ENCODE measurements around the gene RAB35. TPM values are rescaled to one million over a fixed set of nuclear protein-coding genes. Genes with fewer than 3 reads are reported as not detected.

The RAB35 gene
- total RNA-seq, 1 experiment from 2014 or later: 42.8 TPM

- Histone ChIP-seq H3K27me3 (ENCODE audit: control insufficient read depth, insufficient read depth, low read length) (no peaks in the 10 kb centered on the region), H3K4me3 (ENCODE audit: insufficient read depth, low read depth, low read length) (no peak overlapping the region), H3K36me3 (replicated peaks; ENCODE audit: control insufficient read depth, insufficient read depth, low read length) (peaks cover 4% of the 10 kb centered on the region)
- no peak for DNase-seq
These were observed 5.3 kb upstream of the RAB35 start for GRCh38 chr12:120121766-120122293.

GRCh38 chr12:120121343-120121742 is 4.8 kb upstream of the RAB35 start:
- Histone ChIP-seq H3K36me3 (replicated peaks; ENCODE audit: control insufficient read depth, insufficient read depth, low read length) (peaks cover 2% of the 10 kb centered on the region), H3K27me3 (ENCODE audit: control insufficient read depth, insufficient read depth, low read length) (no peaks in the 10 kb centered on the region), H3K4me3 (ENCODE audit: insufficient read depth, low read depth, low read length) (no peak overlapping the region)
- no peak for DNase-seq

- Histone ChIP-seq H3K36me3 (replicated peaks; ENCODE audit: control insufficient read depth, insufficient read depth, low read length) (peaks cover 2% of the 10 kb centered on the region; the same call in 1 of the 2 replicates), H3K27me3 (ENCODE audit: control insufficient read depth, insufficient read depth, low read length) (no peaks in the 10 kb centered on the region), H3K4me3 (ENCODE audit: insufficient read depth, low read depth, low read length) (no peak overlapping the region)
- no peak for DNase-seq
These were observed 2.9 kb upstream of the RAB35 start for GRCh38 chr12:120119271-120119973.

GRCh38 chr12:120118321-120119061 is 1.9 kb upstream of the RAB35 start:
- peak; percentile 85 for DNase-seq

GRCh38 chr12:120117961-120118320 is 1.4 kb upstream of the RAB35 start:
- H3K4me3 ChIP-seq (ENCODE audit: insufficient read depth, low read depth, low read length): peak overlapping the region; percentile 92
- no peak for DNase-seq
- peaks cover 4% of the 10 kb centered on the region for H3K36me3 ChIP-seq (replicated peaks; ENCODE audit: control insufficient read depth, insufficient read depth, low read length)
- no peaks in the 10 kb centered on the region for H3K27me3 ChIP-seq (ENCODE audit: control insufficient read depth, insufficient read depth, low read length)

More at GRCh38 chr12:120118321-120119061, 1.9 kb upstream of the RAB35 start:
- Histone ChIP-seq H3K4me3 (ENCODE audit: insufficient read depth, low read depth, low read length) (peak overlapping the region; percentile 92), H3K36me3 (replicated peaks; ENCODE audit: control insufficient read depth, insufficient read depth, low read length) (peaks cover 4% of the 10 kb centered on the region), H3K27me3 (ENCODE audit: control insufficient read depth, insufficient read depth, low read length) (no peaks in the 10 kb centered on the region)

GRCh38 chr12:120116792-120117651 is 469 bp upstream of the RAB35 start:
- DNase-seq: peak; percentile 100
- Histone ChIP-seq H3K36me3 (replicated peaks; ENCODE audit: control insufficient read depth, insufficient read depth, low read length) (peaks cover 4% of the 10 kb centered on the region), H3K27me3 (ENCODE audit: control insufficient read depth, insufficient read depth, low read length) (no peaks in the 10 kb centered on the region), H3K4me3 (ENCODE audit: insufficient read depth, low read depth, low read length) (peak overlapping the region; percentile 92)

GRCh38 chr12:120115692-120116440 is 687 bp downstream of the RAB35 start:
- no peaks in the 10 kb centered on the region for H3K27me3 ChIP-seq (ENCODE audit: control insufficient read depth, insufficient read depth, low read length)
- no peak for DNase-seq
- H3K4me3 ChIP-seq (ENCODE audit: insufficient read depth, low read depth, low read length): peak overlapping the region; percentile 92
- peaks cover 4% of the 10 kb centered on the region for H3K36me3 ChIP-seq (replicated peaks; ENCODE audit: control insufficient read depth, insufficient read depth, low read length)

GRCh38 chr12:120115066-120115465 is 1.5 kb downstream of the RAB35 start:
- Histone ChIP-seq H3K27me3 (ENCODE audit: control insufficient read depth, insufficient read depth, low read length) (no peaks in the 10 kb centered on the region), H3K36me3 (replicated peaks; ENCODE audit: control insufficient read depth, insufficient read depth, low read length) (peaks cover 4% of the 10 kb centered on the region), H3K4me3 (ENCODE audit: insufficient read depth, low read depth, low read length) (no peak overlapping the region)
- DNase-seq: no peak

- Histone ChIP-seq H3K4me3 (ENCODE audit: insufficient read depth, low read depth, low read length) (no peak overlapping the region), H3K36me3 (replicated peaks; ENCODE audit: control insufficient read depth, insufficient read depth, low read length) (peaks cover 4% of the 10 kb centered on the region), H3K27me3 (ENCODE audit: control insufficient read depth, insufficient read depth, low read length) (no peaks in the 10 kb centered on the region)
- DNase-seq: peak; percentile 76
These were observed 5.7 kb downstream of the RAB35 start for GRCh38 chr12:120110550-120111501.

- no peak overlapping the region for H3K4me3 ChIP-seq (ENCODE audit: insufficient read depth, low read depth, low read length)
- DNase-seq: no peak
- H3K27me3 ChIP-seq (ENCODE audit: control insufficient read depth, insufficient read depth, low read length): no peaks in the 10 kb centered on the region
- H3K36me3 ChIP-seq (replicated peaks; ENCODE audit: control insufficient read depth, insufficient read depth, low read length): peaks cover 3% of the 10 kb centered on the region
These were observed 6.8 kb downstream of the RAB35 start for GRCh38 chr12:120109570-120110267.

GRCh38 chr12:120106151-120106550 is 10.4 kb downstream of the RAB35 start:
- DNase-seq: no peak

GRCh38 chr12:120103371-120103770 is 13.2 kb downstream of the RAB35 start:
- Histone ChIP-seq H3K27me3 (ENCODE audit: control insufficient read depth, insufficient read depth, low read length) (no peaks in the 10 kb centered on the region), H3K4me3 (ENCODE audit: insufficient read depth, low read depth, low read length) (no peak overlapping the region), H3K36me3 (replicated peaks; ENCODE audit: control insufficient read depth, insufficient read depth, low read length) (peaks cover 5% of the 10 kb centered on the region)
- DNase-seq: peak; percentile 21

More at GRCh38 chr12:120106151-120106550, 10.4 kb downstream of the RAB35 start:
- Histone ChIP-seq H3K27me3 (ENCODE audit: control insufficient read depth, insufficient read depth, low read length) (no peaks in the 10 kb centered on the region), H3K4me3 (ENCODE audit: insufficient read depth, low read depth, low read length) (no peak overlapping the region), H3K36me3 (replicated peaks; ENCODE audit: control insufficient read depth, insufficient read depth, low read length) (peaks cover 2% of the 10 kb centered on the region)

GRCh38 chr12:120103044-120103338 is 13.6 kb downstream of the RAB35 start:
- DNase-seq: peak; percentile 24
- Histone ChIP-seq H3K36me3 (replicated peaks; ENCODE audit: control insufficient read depth, insufficient read depth, low read length) (peaks cover 7% of the 10 kb centered on the region), H3K4me3 (ENCODE audit: insufficient read depth, low read depth, low read length) (no peak overlapping the region), H3K27me3 (ENCODE audit: control insufficient read depth, insufficient read depth, low read length) (no peaks in the 10 kb centered on the region)
